ENCODE results near the gene SHISA7.
A peak's percentile ranks its signal among the peaks of the same experiment; 100 is the strongest.

Gene SHISA7

DNA sequence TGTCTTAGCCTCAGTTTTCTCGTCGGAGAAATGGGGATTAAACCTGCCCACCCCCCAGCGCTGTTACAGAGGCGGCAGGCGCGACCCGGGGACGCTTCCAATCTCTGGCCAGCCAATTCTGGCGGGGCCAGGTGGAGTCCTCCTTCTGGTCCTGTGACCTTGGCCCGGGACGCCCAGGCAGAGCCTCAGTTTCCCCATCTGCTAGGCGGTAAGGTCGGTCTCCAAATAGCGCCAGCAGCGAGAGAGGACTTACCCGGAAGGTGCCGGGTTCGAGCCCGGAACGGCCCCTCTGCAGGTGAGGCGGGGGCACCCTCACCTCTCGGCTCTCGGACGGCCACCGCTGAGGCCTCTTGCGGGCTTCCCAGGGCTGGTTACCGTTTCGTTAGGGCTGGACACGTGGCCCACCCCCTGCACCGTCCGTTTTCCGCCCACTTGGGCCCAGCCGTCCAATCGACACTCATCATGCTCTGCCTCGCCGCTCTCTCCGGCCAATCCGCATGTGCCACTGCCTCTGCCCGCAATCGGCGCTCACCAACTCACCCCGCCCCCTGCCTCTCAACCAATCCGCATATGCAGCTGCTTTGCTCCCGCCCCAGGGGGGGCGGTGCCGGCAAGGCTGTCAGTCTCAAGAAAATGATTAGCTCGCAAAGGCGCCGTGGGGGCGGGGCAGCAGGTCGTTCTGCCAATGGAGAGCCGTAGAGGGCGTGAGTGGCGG is 18.3 kb upstream of the SHISA7 start, which contains the start of gene ISOC2:
ISOC2 (minus strand) TSS at position 384 of the 715 bp plus-strand sequence. CDS start 5,156 bp downstream, outside the sequence.
- TF ChIP-seq Cebpa-rat (IDR thresholded peaks at IDR 0.05), result no peak
- peak within 1 kb of the TSS; percentile 93 to 98 (median 96) for H3K27ac ChIP-seq

GRCh38 chr19:55460670-55461258 is 17.7 kb upstream of the SHISA7 start:
- peaks cover 3 to 52% (median 50%) of the 10 kb centered on the region in 11 experiments; a peak in 19 of 22 replicates for H4K20me1 ChIP-seq
- no peaks in the 10 kb centered on the region for H3K27me3 ChIP-seq
- peaks cover 27 to 58% (median 45%) of the 10 kb centered on the region in 10 experiments for H3K4me1 ChIP-seq
- H3K4me2 ChIP-seq, result peak overlapping the region; percentile 84 to 99 (median 90)
- H3K27ac ChIP-seq, result peak overlapping the region; percentile 93 to 98 (median 96)
- no peaks in the 10 kb centered on the region for H3K9me3 ChIP-seq (replicated peaks in 1 of 11)
- H3K4me3 ChIP-seq, result peak overlapping the region; percentile 75 to 92 (median 87)
- TF ChIP-seq Cebpa-rat (IDR thresholded peaks at IDR 0.05), result no peak
- H3K36me3 ChIP-seq, result peaks cover 0 to 16% (median 7%) of the 10 kb centered on the region in 11 experiments; a peak in 12 of 22 replicates
- peak overlapping the region; percentile 86 to 98 (median 96) for H3K9ac ChIP-seq

More for the DNA sequence above, 18.3 kb upstream of the SHISA7 start, which contains the start of gene ISOC2:
- Histone ChIP-seq H3K4me2 (peak within 1 kb of the TSS; percentile 84 to 99 (median 92)), H3K4me3 (peak within 1 kb of the TSS; percentile 75 to 92 (median 87)), H4K20me1 (peaks cover 3 to 46% (median 45%) of the 10 kb centered on the region in 11 experiments; a peak in 19 of 22 replicates), H3K36me3 (peaks cover 0 to 9% (median 3%) of the 10 kb centered on the region in 11 experiments; a peak in 8 of 22 replicates), H3K4me1 (peaks cover 27 to 58% (median 45%) of the 10 kb centered on the region in 10 experiments), H3K9ac (peak within 1 kb of the TSS; percentile 86 to 98 (median 96)), H3K9me3 (replicated peaks in 1 of 11) (no peaks in the 10 kb centered on the region), H3K27me3 (no peaks in the 10 kb centered on the region)

GRCh38 chr19:55459950-55460657 is 17.0 kb upstream of the SHISA7 start:
- H3K9ac ChIP-seq, result peak overlapping the region; percentile 10 to 98 (median 96); a peak in 19 of 22 replicates

GRCh38 chr19:55459551-55459949 is 16.4 kb upstream of the SHISA7 start:
- no peaks in the 10 kb centered on the region for H3K27me3 ChIP-seq
- H3K27ac ChIP-seq, result peak overlapping the region in 1 of 11 experiments; percentile 14; a peak in 1 of 22 replicates
- peaks cover 3 to 65% (median 60%) of the 10 kb centered on the region in 11 experiments; a peak in 20 of 22 replicates for H4K20me1 ChIP-seq
- H3K4me2 ChIP-seq, result peak overlapping the region; percentile 84 to 99 (median 90)
- peaks cover 27 to 58% (median 45%) of the 10 kb centered on the region in 10 experiments for H3K4me1 ChIP-seq
- no peaks in the 10 kb centered on the region for H3K9me3 ChIP-seq (replicated peaks in 1 of 11)
- H3K36me3 ChIP-seq, result peaks cover 0 to 26% (median 16%) of the 10 kb centered on the region in 11 experiments; a peak in 18 of 22 replicates
- H3K4me3 ChIP-seq, result 0 out of 20 replicates have a peak overlapping the region, but pooled peaks of 2 of the 10 experiments have one; percentile 91 to 92
- H3K9ac ChIP-seq, result peak overlapping the region in 10 of 11 experiments; percentile 6 to 96 (median 40); a peak in 16 of 22 replicates
- no peak for TF ChIP-seq Cebpa-rat (IDR thresholded peaks at IDR 0.05)

More at GRCh38 chr19:55459950-55460657, 17.0 kb upstream of the SHISA7 start:
- no peaks in the 10 kb centered on the region for H3K27me3 ChIP-seq
- TF ChIP-seq Cebpa-rat (IDR thresholded peaks at IDR 0.05), result 0 out of 22 replicates have a peak, but pooled peaks of 1 of the 11 experiments have one; percentile 12
- H3K4me2 ChIP-seq, result peak overlapping the region; percentile 84 to 99 (median 90)
- peaks cover 3 to 59% (median 56%) of the 10 kb centered on the region in 11 experiments; a peak in 20 of 22 replicates for H4K20me1 ChIP-seq
- peak overlapping the region in 9 of 10 experiments; percentile 75 to 92 (median 86); a peak in 16 of 20 replicates for H3K4me3 ChIP-seq
- peaks cover 27 to 58% (median 45%) of the 10 kb centered on the region in 10 experiments for H3K4me1 ChIP-seq
- H3K27ac ChIP-seq, result peak overlapping the region in 2 of 11 experiments; percentile 14 to 97; a peak in 1 of 22 replicates
- peaks cover 0 to 22% (median 14%) of the 10 kb centered on the region in 11 experiments; a peak in 16 of 22 replicates for H3K36me3 ChIP-seq
- no peaks in the 10 kb centered on the region for H3K9me3 ChIP-seq (replicated peaks in 1 of 11)

DNA sequence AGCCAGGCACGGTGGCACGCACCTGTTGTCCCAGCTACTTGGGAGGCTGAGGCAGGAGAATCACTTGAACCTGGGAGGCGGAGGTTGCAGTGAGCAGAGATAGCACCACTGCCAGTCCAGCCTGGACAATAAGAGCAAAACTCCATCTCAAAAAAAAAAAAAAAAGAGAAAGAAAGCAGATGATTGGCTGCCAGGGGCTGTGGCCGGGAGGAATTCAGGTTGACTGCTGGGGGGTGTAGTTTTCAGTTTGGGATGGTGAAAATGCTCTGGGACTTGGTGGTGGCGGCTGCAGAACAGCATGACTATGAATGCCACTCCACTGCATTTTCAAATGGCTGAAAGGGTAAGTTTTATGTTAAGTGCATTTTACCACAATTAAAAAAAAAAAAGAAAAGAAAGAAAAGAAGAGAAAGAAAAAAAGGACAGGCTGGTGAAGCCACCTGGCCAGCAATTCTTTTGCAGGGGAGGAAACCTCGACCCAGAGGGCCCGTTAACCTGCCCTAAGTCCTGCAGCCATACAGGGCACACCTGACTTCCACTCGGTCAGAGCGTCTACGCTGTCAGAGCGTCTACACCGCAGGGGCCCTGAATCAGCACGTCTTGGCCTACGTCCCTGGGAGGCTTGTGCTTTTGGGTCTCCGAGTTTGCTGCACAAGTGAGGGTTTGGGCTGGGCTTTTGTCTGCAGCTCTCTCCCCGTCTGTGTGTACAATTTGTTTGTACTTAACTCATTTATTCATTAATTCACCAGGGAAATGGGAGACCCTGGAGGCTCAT is 14.8 kb upstream of the SHISA7 start:
- Histone ChIP-seq H4K20me1 (peaks cover 13 to 81% (median 76%) of the 10 kb centered on the region in 11 experiments; a peak in 21 of 22 replicates), H3K4me3 (no peak overlapping the region), H3K4me2 (peak overlapping the region in 3 of 11 experiments; percentile 1 to 11 (median 10); a peak in 3 of 22 replicates), H3K9me3 (replicated peaks in 1 of 11) (peaks cover 0 to 6% (median 0%) of the 10 kb centered on the region in 11 experiments; a peak in 6 of 22 replicates), H3K4me1 (peaks cover 27 to 48% (median 38%) of the 10 kb centered on the region in 10 experiments), H3K27ac (no peak overlapping the region), H3K27me3 (peaks cover 4 to 16% (median 11%) of the 10 kb centered on the region in 11 experiments), H3K9ac (peak overlapping the region in 1 of 11 experiments; percentile 3; a peak in 1 of 22 replicates), H3K36me3 (peaks cover 10 to 37% (median 24%) of the 10 kb centered on the region in 11 experiments; a peak in 19 of 22 replicates)
- no peak for TF ChIP-seq Cebpa-rat (IDR thresholded peaks at IDR 0.05)

GRCh38 chr19:55456347-55456746 is 13.2 kb upstream of the SHISA7 start:
- peaks cover 20 to 31% (median 26%) of the 10 kb centered on the region in 11 experiments for H3K27me3 ChIP-seq
- H3K9ac ChIP-seq, result no peak overlapping the region; a peak in 1 of 22 replicates
- H3K27ac ChIP-seq, result no peak overlapping the region
- H3K4me2 ChIP-seq, result no peak overlapping the region
- peaks cover 0 to 9% (median 0%) of the 10 kb centered on the region in 11 experiments; a peak in 6 of 22 replicates for H3K9me3 ChIP-seq (replicated peaks in 1 of 11)
- H3K36me3 ChIP-seq, result peaks cover 10 to 37% (median 24%) of the 10 kb centered on the region in 11 experiments; a peak in 19 of 22 replicates
- no peak overlapping the region for H3K4me3 ChIP-seq
- H3K4me1 ChIP-seq, result peaks cover 32 to 53% (median 41%) of the 10 kb centered on the region in 10 experiments
- H4K20me1 ChIP-seq, result peaks cover 13 to 94% (median 84%) of the 10 kb centered on the region in 11 experiments; a peak in 21 of 22 replicates
- no peak for TF ChIP-seq Cebpa-rat (IDR thresholded peaks at IDR 0.05)

GRCh38 chr19:55455576-55456235 is 12.6 kb upstream of the SHISA7 start:
- no peak overlapping the region for H3K4me2 ChIP-seq
- no peak overlapping the region for H3K9ac ChIP-seq
- peaks cover 10 to 37% (median 24%) of the 10 kb centered on the region in 11 experiments; a peak in 19 of 22 replicates for H3K36me3 ChIP-seq
- peaks cover 25 to 38% (median 32%) of the 10 kb centered on the region in 11 experiments for H3K27me3 ChIP-seq
- H3K9me3 ChIP-seq (replicated peaks in 1 of 11), result peaks cover 0 to 9% (median 0%) of the 10 kb centered on the region in 11 experiments; a peak in 6 of 22 replicates
- H3K4me3 ChIP-seq, result no peak overlapping the region
- H3K4me1 ChIP-seq, result peaks cover 27 to 48% (median 35%) of the 10 kb centered on the region in 10 experiments
- TF ChIP-seq Cebpa-rat (IDR thresholded peaks at IDR 0.05), result no peak
- H3K27ac ChIP-seq, result no peak overlapping the region
- peaks cover 13 to 91% (median 82%) of the 10 kb centered on the region in 11 experiments; a peak in 21 of 22 replicates for H4K20me1 ChIP-seq
